ENCODE data around the gene DISP2.

DNA sequence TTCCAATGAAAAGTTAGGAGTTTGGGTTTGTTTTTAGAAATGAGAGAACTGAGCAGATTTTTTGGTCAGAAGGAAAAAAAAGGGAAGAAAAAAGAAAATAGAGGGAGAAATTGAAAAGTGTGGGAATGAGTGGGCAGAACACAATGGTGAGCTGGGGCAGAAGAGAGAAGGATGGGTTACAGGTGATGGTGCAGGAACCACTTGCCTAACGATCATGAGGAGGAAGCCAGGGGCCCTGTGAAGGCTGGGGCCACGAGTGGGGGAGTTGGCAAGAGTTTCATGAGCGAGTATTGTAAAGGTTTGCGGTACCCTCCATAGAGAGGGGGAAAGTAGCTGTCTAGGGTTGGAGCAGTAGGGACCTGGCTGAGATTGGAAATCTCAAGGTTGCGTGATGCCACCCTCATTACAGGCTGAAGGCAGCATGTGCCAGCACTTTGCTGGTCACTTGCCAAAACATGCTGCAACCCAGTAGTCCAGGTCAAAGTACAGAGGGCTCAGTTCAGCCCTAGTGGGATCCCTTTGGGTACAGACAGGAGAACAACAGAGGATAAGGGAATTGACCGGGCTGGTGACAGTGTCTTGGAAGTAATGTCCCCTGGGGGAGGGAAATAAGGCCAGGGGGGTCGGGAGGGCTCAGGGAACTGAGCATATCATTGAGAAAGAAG lies 54.2 kb downstream of the DISP2 start:
- TF ChIP-seq EZH2 (IDR thresholded peaks at IDR 0.05; ENCODE audit: low read depth, unreplicated experiment): no peak
- TF ChIP-seq, protein P1, sequence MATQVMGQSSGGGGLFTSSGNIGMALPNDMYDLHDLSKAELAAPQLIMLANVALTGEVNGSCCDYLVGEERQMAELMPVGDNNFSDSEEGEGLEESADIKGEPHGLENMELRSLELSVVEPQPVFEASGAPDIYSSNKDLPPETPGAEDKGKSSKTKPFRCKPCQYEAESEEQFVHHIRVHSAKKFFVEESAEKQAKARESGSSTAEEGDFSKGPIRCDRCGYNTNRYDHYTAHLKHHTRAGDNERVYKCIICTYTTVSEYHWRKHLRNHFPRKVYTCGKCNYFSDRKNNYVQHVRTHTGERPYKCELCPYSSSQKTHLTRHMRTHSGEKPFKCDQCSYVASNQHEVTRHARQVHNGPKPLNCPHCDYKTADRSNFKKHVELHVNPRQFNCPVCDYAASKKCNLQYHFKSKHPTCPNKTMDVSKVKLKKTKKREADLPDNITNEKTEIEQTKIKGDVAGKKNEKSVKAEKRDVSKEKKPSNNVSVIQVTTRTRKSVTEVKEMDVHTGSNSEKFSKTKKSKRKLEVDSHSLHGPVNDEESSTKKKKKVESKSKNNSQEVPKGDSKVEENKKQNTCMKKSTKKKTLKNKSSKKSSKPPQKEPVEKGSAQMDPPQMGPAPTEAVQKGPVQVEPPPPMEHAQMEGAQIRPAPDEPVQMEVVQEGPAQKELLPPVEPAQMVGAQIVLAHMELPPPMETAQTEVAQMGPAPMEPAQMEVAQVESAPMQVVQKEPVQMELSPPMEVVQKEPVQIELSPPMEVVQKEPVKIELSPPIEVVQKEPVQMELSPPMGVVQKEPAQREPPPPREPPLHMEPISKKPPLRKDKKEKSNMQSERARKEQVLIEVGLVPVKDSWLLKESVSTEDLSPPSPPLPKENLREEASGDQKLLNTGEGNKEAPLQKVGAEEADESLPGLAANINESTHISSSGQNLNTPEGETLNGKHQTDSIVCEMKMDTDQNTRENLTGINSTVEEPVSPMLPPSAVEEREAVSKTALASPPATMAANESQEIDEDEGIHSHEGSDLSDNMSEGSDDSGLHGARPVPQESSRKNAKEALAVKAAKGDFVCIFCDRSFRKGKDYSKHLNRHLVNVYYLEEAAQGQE (IDR thresholded peaks at IDR 0.05; ENCODE audit: unreplicated experiment): no peak
- TF ChIP-seq, protein P2, sequence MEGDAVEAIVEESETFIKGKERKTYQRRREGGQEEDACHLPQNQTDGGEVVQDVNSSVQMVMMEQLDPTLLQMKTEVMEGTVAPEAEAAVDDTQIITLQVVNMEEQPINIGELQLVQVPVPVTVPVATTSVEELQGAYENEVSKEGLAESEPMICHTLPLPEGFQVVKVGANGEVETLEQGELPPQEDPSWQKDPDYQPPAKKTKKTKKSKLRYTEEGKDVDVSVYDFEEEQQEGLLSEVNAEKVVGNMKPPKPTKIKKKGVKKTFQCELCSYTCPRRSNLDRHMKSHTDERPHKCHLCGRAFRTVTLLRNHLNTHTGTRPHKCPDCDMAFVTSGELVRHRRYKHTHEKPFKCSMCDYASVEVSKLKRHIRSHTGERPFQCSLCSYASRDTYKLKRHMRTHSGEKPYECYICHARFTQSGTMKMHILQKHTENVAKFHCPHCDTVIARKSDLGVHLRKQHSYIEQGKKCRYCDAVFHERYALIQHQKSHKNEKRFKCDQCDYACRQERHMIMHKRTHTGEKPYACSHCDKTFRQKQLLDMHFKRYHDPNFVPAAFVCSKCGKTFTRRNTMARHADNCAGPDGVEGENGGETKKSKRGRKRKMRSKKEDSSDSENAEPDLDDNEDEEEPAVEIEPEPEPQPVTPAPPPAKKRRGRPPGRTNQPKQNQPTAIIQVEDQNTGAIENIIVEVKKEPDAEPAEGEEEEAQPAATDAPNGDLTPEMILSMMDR (conservative IDR thresholded peaks at IDR 0.05; ENCODE audit: low read depth in 2 of 2): no peak

All from GM23338 (cell line).